Measurements from ENCODE around the gene PTCD3. TPM values are rescaled to one million over a fixed set of nuclear protein-coding genes. Genes with fewer than 3 reads are reported as not detected.

The PTCD3 gene
- total RNA-seq, 1 experiment from 2014 or later = 93.9 TPM

- intact Hi-C loops (cut with micrococcal nuclease; ENCODE audit: unreplicated experiment) (loop anchor here (10.0 kb wide), 1 partner anchor 184 kb away; the partner anchor contains the start of gene ST3GAL5), in situ Hi-C loops (cut with HindIII; ENCODE audit: low pct_unique_long_range_greater_than_20kb, low sequenced_read_pairs) (no loop called here)
- Histone ChIP-seq H3K4me1 (ENCODE audit: control insufficient read depth, insufficient read depth, low read length) (no peaks in the 10 kb centered on the region), H3K27ac (ENCODE audit: low read length) (no peak overlapping the region), H3K4me3 (ENCODE audit: low read depth in 2 of 2, low read length in 2 of 2) (no peak overlapping the region), H3K9me3 (ENCODE audit: control insufficient read depth, insufficient read depth, low read depth, low read length) (no peaks in the 10 kb centered on the region), H3K36me3 (ENCODE audit: control insufficient read depth, insufficient read depth, low read length) (peaks cover 55% of the 10 kb centered on the region), H3K27me3 (ENCODE audit: control insufficient read depth, insufficient read depth, low read length) (no peaks in the 10 kb centered on the region)
- ATAC-seq = no peak
- ChIA-PET CTCF (no interaction called here), POLR2A (no interaction called here)
- TF ChIP-seq TCF7L2 (IDR thresholded peaks at IDR 0.05; ENCODE audit: low read depth, low read length) (no peak), POLR2AphosphoS5 (IDR thresholded peaks at IDR 0.05; ENCODE audit: low read depth, low read length) (no peak), CTCF (IDR thresholded peaks at IDR 0.05) (no peak), SIN3A (IDR thresholded peaks at IDR 0.05; ENCODE audit: borderline replicate concordance, insufficient read depth, low read depth, low read length) (no peak), REST (IDR thresholded peaks at IDR 0.05; ENCODE audit: insufficient read depth in 1 of 2, low read depth in 2 of 2, low read length in 1 of 2) (no peak)
- no TSS peak for BruUV-seq (replicated peaks)
- DNase-seq (ENCODE audit: low read depth, low spot score) = no peak
Measured at GRCh38 chr2:86068648-86069047, 37.4 kb upstream of the PTCD3 start.

GRCh38 chr2:86069091-86069685 is 36.8 kb upstream of the PTCD3 start:
- Histone ChIP-seq H3K4me3 (ENCODE audit: low read depth in 2 of 2, low read length in 2 of 2) (no peak overlapping the region), H3K36me3 (ENCODE audit: control insufficient read depth, insufficient read depth, low read length) (peaks cover 50% of the 10 kb centered on the region), H3K4me1 (ENCODE audit: control insufficient read depth, insufficient read depth, low read length) (no peaks in the 10 kb centered on the region), H3K27ac (ENCODE audit: low read length) (no peak overlapping the region), H3K27me3 (ENCODE audit: control insufficient read depth, insufficient read depth, low read length) (no peaks in the 10 kb centered on the region), H3K9me3 (ENCODE audit: control insufficient read depth, insufficient read depth, low read depth, low read length) (no peaks in the 10 kb centered on the region)
- BruUV-seq (replicated peaks) = no TSS peak
- ATAC-seq (no peak), DNase-seq (ENCODE audit: low read depth, low spot score) (no peak)
- CTCF ChIA-PET = no interaction called here
- POLR2A ChIA-PET = no interaction called here
- TF ChIP-seq CTCF (IDR thresholded peaks at IDR 0.05) (no peak), SIN3A (IDR thresholded peaks at IDR 0.05; ENCODE audit: borderline replicate concordance, insufficient read depth, low read depth, low read length) (no peak), TCF7L2 (IDR thresholded peaks at IDR 0.05; ENCODE audit: low read depth, low read length) (no peak), REST (IDR thresholded peaks at IDR 0.05; ENCODE audit: insufficient read depth in 1 of 2, low read depth in 2 of 2, low read length in 1 of 2) (no peak), POLR2AphosphoS5 (IDR thresholded peaks at IDR 0.05; ENCODE audit: low read depth, low read length) (no peak)
- in situ Hi-C loops (cut with HindIII; ENCODE audit: low pct_unique_long_range_greater_than_20kb, low sequenced_read_pairs) = no loop called here
- intact Hi-C loops (cut with micrococcal nuclease; ENCODE audit: unreplicated experiment) = loop anchor here (10.0 kb wide), 1 partner anchor 184 kb away; the partner anchor contains the start of gene ST3GAL5
